ENCODE data around the gene BAIAP2.
"Not testable (repeated sequence)": the region's sequence is repeated elsewhere in the genome, so short reads cannot be mapped to it uniquely, and the experiment has no call there.

Gene BAIAP2

DNA sequence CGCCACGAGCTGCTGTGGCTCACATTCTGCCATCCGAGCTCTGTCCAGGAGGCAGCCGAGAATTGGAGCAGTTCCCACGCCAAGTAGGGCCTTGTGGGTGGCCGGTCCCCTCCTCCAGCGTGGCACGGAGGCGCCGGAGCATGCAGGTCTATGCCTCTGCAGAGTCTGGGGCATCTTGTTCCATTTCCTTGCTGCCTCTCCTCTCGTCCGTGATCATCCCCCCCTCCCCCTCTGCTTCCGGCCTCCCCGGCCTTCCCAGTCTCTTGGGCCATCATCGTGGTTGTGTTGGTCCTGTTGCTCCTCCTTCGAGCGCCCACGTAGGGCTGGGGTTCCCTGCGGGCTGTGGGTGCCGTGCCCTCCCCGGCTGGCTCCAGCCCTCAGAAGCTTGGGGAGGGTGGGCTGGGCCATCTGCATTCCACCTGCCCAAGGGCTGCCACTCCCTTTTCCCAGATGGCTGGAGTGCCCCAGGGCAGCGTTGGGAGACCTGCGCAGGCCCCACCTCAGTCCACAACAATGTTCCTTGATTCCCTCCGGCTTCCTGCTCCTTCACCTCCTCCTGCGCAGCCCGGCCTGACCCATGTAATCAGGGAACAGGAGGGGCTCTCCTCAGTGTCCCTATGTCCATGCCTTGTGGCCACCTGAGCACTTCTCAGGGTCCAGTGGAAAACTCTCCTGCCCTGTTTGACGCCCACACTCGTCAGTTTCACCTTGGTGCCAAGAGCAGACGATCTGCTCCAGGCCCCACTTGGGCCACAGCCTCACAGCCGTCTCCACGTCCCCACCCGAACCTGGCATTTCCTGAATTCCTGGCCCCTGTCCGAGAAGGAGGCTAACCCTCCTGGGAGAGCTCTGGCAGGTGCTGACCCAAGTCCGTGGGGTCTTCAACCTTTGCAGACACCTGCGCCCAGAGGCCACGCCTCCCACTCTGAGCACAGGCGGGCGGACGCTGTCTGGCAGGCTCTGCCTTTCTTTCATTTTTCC, 37.1 kb downstream of the BAIAP2 start:
- DNase-seq: no peak

DNA sequence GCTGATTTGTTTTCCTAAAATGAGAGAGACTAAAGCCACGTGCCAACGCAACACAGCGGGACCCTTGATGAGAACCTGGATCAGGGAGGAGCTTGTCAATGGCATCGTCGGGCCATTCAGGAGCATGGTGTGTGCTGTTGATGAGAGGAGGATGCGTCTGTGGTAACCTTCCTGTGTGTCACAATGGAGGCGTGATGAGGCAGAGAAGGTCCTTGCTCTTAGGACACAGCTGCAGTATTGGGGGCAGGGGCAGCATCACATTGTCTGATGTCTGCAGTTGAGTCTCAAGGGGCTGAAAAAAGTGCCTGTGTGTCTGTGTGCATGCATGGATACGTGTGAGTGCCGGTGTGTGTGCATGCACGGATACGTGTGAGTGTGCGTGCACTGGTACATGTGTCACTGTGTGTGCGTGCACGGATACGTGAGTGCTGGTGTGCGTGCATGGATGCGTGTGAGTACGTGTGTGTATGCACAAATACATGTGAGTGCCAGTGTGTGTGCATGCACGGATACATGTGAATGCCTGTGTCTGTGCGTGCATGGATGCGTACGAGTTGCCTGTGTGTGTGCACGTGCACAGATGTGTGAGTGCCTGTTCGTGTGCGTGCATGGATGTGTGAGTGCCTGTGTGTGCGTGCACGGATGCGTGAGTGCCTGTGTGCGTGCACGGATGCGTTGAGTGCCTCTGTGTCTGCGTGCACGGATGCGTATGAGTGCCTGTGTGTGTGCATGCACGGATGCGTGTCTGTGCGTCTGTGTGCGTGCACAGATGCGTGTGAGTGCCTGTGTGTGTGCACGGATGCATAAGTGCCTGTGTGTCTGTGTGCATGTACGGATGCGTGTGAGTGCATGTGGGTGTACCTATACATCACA, 39.3 kb downstream of the BAIAP2 start:
- DNase-seq: no peak

GRCh38 chr17:81074875-81075274, 39.9 kb downstream of the BAIAP2 start:
- DNase-seq: no peak

GRCh38 chr17:81075307-81075706, 40.4 kb downstream of the BAIAP2 start:
- DNase-seq: no peak

GRCh38 chr17:81076141-81076679, 41.3 kb downstream of the BAIAP2 start:
- no peak for DNase-seq

- DNase-seq: not testable (repeated sequence)
Observed at GRCh38 chr17:81078026-81078913, 43.3 kb downstream of the BAIAP2 start.

DNA sequence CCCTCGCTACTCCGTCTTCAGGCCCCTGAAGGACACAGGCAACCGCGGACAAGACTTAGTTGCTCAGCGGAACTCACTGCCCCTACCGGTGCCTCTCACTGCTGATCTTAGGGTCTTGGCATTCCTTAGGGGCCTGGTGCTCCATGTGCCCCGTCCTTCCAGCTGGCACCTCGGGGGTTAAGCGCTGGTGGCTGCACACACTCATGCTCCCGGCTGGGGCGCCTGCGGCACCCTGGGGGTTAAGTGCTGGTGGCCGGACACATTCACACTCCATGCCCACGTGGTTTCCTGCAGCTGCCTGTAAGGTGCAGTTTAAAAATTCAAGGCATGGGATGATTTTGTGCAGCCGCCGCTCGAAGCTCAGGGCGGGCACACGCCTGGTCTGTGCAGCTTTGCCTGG, 45.1 kb downstream of the BAIAP2 start:
- no peak for DNase-seq

GRCh38 chr17:81081222-81082176, 46.5 kb downstream of the BAIAP2 start:
- DNase-seq: no peak

GRCh38 chr17:81082177-81083073, 47.5 kb downstream of the BAIAP2 start:
- no peak for DNase-seq

DNA sequence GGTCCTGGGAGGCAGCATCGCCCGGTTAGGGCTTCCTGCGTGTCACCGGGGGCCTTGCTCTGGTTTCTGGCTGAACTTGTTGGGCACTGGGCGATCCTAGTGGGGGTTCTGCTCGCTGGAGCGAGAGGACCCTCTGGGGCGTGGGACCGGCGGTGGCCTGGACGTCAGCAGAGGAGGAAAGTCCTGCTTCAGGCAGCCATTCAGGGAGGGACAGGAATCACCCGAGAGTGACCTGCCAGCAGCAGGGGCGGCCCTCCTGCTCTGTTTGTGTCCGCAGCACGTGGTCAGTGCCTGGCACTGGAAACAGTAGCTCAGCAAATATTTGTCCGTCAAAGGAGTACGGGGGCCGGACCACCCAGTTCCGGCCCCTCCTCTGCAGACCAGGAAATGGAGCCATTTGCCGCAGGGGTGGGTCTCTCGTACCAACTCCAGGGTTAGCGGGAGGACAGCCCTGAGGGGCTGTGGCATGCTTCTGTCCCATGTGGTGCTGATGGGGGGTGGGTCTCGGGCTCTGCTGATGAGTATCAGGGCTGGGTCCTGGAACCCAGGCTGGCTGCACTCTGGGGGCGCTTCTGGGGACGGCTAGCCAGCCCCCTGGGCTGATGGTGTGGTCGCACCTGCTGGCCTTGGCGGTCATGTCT, 48.3 kb downstream of the BAIAP2 start:
- no peak for DNase-seq

DNA sequence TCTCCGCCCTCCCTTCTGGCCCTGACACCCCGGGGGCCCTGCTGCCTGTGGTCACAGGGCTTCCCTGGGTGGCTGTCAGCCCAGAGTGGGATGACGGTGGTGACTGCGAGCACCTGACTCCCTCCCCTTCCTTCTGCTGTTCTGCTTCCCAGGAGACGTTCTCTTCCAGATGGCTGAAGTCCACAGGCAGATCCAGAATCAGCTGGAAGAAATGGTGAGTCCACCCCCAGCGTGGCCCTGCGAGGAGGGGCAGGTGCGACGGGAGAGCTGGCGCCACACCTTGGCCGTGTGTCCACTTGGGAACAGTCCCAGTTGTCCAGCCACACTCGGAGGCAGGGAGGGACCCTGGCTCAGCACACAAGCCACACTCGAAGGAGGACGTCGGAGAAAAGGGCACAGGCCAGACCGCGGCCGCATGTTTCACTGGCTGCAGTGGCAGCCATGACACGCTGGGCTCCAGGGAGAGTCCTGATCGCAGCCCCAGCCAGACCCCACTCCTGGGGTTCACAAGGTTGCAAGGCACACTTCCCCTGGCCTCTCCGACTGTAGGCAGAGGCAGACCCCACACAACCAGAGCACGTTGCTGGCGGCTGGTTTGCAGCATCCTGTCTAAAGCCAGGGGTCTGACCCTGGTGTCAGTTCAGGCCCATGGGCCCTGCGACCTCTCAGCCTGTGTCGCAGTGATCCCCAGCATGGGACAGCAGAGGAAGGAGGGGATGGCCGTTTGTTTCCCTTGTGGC, 49.9 kb downstream of the BAIAP2 start:
- no peak for DNase-seq

GRCh38 chr17:81085420-81085911, 50.5 kb downstream of the BAIAP2 start:
- no peak for DNase-seq

DNA sequence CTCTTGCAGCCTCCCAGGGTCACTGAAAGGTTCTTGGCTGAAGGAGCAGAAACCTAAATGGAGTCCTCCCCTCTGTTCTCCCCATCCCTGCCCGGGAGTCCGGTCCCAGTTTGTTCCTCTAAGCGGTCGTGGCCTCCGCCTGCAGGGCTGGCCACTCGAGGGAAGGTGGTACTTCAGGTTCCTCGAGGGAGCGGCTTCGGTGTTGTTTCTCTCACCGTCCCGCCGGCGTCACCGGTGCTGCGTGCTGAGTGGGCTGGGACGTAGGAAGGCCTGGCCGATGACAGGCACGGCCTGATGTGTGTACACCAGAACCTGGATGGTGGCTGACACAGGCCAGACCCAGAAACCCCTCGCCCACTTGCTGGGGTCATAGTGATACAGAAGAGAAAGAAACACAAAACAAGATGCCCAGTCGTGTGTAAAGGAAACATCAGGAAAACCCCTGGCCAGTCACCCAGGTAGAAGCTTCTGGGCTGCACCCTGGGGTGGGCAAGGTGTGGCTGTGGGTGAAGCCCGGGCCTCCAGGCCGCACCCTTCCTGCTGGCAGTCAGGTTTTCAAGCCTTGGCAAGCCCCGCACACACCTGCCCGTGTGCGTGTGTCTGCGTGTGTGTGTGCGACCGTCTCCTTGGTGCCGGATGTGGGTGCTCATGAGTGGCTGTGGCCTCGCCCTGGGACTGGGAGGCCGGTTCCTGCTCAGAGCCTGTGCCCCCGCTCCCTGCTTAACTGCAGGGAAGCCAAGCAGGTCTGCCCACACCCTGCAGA, 52.0 kb downstream of the BAIAP2 start:
- no peak for DNase-seq

DNA sequence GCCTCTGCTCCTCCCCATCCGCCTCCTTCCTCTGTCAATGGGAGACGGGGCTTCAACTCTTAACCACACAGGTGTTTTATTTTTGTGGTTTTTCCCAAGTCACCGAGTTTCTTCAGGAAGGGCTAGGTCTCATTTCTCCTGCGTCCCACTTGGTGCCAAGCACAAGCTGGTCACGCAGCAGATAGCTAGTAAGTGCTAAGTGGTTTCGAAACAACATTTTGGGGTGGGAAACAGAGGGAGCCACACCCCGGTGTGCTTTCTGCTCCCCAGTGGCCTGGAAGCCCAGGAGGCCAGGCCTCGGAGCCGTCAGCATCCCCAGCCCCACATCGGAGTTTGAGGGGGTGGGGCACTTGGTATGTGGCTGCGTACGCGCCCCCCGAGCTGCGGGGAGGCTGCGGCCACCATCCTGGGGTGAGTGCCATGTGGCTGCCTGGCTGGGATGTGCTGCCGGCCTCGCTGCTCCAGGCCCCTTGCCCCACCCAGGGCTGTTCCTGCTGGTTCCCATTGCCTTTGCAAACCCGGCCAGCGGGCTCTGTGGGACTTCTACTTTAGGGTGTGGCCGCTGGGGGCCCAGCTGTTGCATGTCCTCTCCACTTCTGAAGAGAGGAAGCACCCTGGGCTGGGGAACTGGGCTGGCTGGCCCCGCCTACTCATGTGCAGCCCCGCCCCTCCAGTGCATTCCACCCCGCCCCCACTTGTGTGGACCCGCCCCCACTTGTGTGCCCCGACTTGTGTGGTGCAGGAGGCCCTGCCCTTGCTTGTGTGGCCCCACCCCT, 55.6 kb downstream of the BAIAP2 start:
- DNase-seq: peak; percentile 25

- DNase-seq: no peak
Observed at GRCh38 chr17:81091154-81091553, 56.2 kb downstream of the BAIAP2 start.

GRCh38 chr17:81091774-81092517, 57.0 kb downstream of the BAIAP2 start:
- no peak for DNase-seq
